IPS-15b (cell line): ENCODE results near the gene LIM2.

Experiments
- H3K27me3 ChIP-seq: one replicate; pipeline ENCODE4 v1.6.1; 2013; ENCODE audit warnings: low read length; ENCODE audit not compliant: control insufficient read depth, insufficient read depth
- H3K36me3 ChIP-seq: one replicate; pipeline ENCODE4 v1.6.1; 2013; ENCODE audit warnings: low read length; ENCODE audit not compliant: control insufficient read depth, insufficient read depth
- H3K4me1 ChIP-seq: one replicate; pipeline ENCODE4 v1.6.1; 2013; ENCODE audit warnings: mild to moderate bottlenecking, low read length; ENCODE audit not compliant: control insufficient read depth, insufficient read depth
- H3K4me3 ChIP-seq: one replicate; pipeline ENCODE4 v1.5.1; 2013; ENCODE audit warnings: low read depth, low read length
- H3K9ac ChIP-seq: one replicate; pipeline ENCODE4 v1.6.1; 2013; ENCODE audit warnings: low read depth, mild to moderate bottlenecking, low read length
- H3K9me3 ChIP-seq: one replicate; pipeline ENCODE4 v1.6.1; 2013; ENCODE audit warnings: mild to moderate bottlenecking, low read length; ENCODE audit not compliant: control insufficient read depth, insufficient read depth

LIM2 gene

DNA sequence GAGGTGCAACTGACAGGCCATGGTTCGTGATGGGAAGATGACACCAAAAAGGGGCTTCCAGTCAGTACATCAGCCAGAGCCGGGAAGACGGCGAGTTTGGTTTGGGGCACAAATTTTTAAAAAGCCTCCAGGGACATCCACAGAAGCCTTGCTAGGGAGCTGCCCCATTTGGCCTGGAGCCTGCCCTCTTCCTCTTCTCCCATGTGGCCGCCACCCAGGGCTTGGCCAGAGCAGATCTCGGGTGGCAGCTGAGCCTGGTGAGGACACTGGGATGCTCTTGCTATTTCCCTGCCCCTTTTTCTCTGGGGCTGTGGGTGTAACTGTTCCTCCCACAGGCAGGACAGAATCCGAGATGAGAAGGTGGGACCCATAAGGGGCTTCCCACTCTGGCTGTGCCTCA lies 29.8 kb downstream of the LIM2 start:
- Histone ChIP-seq H3K27me3 (no peaks in the 10 kb centered on the region), H3K9me3 (no peaks in the 10 kb centered on the region)

DNA sequence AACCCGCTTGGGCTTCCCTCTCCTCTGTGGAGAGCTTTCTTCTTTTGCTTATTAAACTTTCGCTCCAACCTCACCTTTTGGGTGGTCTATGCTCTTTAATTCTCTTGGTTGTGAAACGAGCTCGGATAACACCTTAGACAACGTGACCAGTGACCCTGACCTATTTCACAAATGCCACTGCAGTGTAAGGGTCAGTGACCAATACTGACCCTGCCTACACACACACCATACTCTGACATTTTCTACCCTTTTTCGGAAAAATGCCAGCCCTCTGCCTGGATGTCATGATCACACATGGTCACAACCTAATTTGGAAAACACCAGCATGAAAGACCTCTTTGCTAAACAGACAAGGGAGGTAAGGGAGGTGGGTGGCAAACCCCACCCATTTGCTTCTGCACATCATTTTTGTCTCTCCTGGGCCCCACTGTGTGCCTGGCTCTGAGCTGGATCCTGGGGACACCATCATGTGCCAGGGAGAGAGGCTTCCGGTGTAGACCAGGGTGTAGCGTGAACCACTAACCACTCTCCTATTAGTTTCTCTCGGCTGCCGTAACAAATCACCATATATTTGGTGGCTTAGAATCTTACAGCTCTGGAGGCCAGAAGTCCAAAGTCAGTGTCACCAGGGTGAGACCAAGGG lies 31.5 kb downstream of the LIM2 start:
- Histone ChIP-seq H3K4me3 (no peak overlapping the region), H3K4me1 (peaks cover 9% of the 10 kb centered on the region), H3K36me3 (peaks cover 2% of the 10 kb centered on the region), H3K9ac (no peak overlapping the region), H3K27me3 (no peaks in the 10 kb centered on the region), H3K9me3 (no peaks in the 10 kb centered on the region)

More for the DNA sequence above, 29.8 kb downstream of the LIM2 start:
- H3K9ac ChIP-seq: no peak overlapping the region
- H3K4me3 ChIP-seq: no peak overlapping the region
- H3K36me3 ChIP-seq: no peaks in the 10 kb centered on the region
- peaks cover 13% of the 10 kb centered on the region for H3K4me1 ChIP-seq

GRCh38 chr19:51354742-51355148 lies 33.0 kb downstream of the LIM2 start:
- no peaks in the 10 kb centered on the region for H3K9me3 ChIP-seq
- H3K36me3 ChIP-seq: peaks cover 5% of the 10 kb centered on the region
- no peak overlapping the region for H3K9ac ChIP-seq
- no peak overlapping the region for H3K4me3 ChIP-seq
- no peaks in the 10 kb centered on the region for H3K27me3 ChIP-seq
- peaks cover 9% of the 10 kb centered on the region for H3K4me1 ChIP-seq

- no peak overlapping the region for H3K9ac ChIP-seq
- no peaks in the 10 kb centered on the region for H3K9me3 ChIP-seq
- H3K4me3 ChIP-seq: no peak overlapping the region
- peaks cover 5% of the 10 kb centered on the region for H3K36me3 ChIP-seq
- H3K27me3 ChIP-seq: no peaks in the 10 kb centered on the region
- peaks cover 9% of the 10 kb centered on the region for H3K4me1 ChIP-seq
Measured at GRCh38 chr19:51354103-51354741, 33.6 kb downstream of the LIM2 start.

DNA sequence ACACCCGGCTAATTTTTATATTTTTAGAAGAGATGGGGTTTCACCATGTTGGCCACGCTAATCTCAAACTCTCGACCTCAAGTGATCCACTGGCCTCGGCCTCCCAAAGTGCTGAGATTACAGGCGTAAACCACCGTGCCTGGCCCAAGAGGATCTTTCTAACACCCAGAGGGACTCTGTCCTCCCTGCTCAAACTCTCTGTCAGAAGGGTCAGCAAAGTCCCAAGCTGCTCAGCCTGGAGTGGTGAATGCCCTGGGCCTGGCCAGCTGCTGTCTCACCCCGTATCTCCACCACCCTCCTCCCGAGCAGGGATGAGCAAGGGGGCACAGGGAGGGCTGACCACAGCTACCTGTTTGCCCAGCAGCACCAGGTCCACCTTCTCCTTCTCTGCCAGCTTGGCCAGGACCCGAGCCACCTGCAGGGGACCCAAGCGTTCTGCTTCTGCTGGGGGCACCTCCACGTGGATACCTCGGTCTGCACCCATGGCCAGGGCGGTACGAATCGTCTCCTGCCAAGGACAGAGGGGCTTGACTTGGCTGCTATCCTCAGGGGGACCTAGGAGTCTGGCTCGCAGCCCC lies 34.9 kb downstream of the LIM2 start:
- H3K9ac ChIP-seq: no peak overlapping the region
- no peak overlapping the region for H3K4me3 ChIP-seq
- H3K27me3 ChIP-seq: no peaks in the 10 kb centered on the region
- peaks cover 9% of the 10 kb centered on the region for H3K4me1 ChIP-seq
- H3K36me3 ChIP-seq: peaks cover 5% of the 10 kb centered on the region
- no peaks in the 10 kb centered on the region for H3K9me3 ChIP-seq

DNA sequence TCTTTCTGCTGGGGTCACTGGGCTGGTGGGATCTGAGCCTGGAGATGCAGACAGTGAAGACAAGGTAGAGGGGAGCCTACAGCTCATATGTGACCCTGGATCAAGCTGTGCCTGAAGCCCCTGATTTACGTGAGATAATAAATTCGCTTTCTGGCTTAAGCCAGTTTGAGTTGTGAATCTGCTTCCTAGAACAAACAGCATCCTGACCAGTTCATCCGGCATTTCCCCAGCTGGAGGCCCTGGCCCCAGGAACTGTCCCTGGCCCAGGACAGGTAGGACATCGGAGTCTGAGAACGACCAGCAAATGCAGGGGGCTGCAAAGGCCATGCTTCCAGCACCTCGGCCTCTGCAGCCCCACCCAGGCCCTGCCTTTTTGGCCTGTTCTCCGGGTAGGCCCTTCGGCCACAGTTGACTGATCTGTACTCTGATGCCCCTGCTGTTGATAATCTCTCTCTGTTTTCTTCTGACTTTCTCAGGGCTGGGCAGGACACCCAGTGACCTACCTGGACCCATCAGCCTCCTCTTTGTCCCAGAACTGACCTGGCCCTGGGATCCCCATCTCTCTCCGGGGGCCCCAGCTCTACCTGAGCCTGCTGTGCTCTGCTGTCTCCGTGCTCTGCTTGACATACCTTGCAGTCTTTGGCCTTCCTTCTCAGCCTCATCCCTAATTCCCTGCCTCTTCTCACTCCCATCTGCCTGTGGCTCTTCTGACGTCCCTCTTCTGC lies 36.3 kb downstream of the LIM2 start:
- H3K9me3 ChIP-seq: no peaks in the 10 kb centered on the region
- no peaks in the 10 kb centered on the region for H3K27me3 ChIP-seq
- H3K4me1 ChIP-seq: peaks cover 9% of the 10 kb centered on the region
- no peak overlapping the region for H3K9ac ChIP-seq
- peaks cover 5% of the 10 kb centered on the region for H3K36me3 ChIP-seq
- H3K4me3 ChIP-seq: no peak overlapping the region

DNA sequence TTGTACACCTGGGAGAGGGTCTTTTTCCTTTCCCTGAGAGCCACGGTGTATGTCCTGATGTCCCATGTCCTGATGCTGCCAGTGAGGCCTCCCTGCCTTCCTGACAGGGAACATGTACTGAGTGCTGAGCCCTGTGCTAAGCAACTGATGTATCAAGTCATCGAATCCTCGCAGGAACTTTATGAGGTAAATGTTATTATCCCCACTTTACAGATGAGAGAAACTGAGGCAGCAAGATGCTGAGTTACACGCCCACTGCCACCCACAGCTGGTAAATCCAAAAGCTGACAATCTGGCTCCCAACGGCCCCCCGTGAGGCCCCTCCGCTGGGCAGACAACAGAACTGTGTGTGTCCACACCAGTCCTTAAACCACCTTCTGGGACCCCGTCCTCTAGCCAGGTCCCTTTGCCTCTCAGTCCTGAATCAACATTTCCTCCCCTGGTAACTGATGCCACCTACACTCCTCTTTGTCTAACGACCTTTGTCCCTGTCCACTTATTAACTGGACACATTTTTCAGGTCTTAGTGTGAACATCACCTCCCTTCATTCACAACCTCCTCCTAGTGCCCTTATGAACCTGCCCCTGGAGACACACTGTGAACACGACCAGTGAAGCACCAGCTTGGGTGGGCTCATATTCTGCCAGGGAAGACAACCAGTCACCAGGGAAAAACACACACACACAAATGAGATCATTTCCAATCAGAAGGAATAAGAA lies 40.4 kb downstream of the LIM2 start:
- no peaks in the 10 kb centered on the region for H3K27me3 ChIP-seq
- peaks cover 5% of the 10 kb centered on the region for H3K36me3 ChIP-seq
- peaks cover 3% of the 10 kb centered on the region for H3K4me1 ChIP-seq
- H3K9ac ChIP-seq: no peak overlapping the region
- H3K9me3 ChIP-seq: no peaks in the 10 kb centered on the region
- no peak overlapping the region for H3K4me3 ChIP-seq

DNA sequence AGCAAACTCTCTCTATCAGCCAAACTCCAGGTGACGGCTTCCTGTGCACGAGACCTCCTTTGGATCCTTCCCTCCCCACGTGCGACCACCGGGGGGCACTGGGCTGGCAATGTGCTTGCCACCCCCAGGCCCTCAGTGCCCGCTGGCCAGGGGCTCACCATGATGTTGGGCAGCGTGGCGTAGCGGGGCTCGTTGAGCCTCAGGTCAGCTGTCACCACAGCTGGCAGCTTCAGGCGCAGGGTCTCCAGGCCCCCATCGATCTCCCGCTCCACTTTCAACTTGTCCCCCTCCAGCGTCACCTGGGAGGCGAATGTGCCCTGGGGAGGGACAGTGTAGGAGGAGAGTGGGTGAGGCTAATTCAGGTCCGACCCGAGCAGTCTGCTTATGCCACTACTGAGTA lies 41.0 kb downstream of the LIM2 start:
- Histone ChIP-seq H3K36me3 (peaks cover 5% of the 10 kb centered on the region), H3K27me3 (peaks cover 2% of the 10 kb centered on the region), H3K4me3 (no peak overlapping the region), H3K9me3 (no peaks in the 10 kb centered on the region), H3K4me1 (peaks cover 7% of the 10 kb centered on the region), H3K9ac (no peak overlapping the region)

DNA sequence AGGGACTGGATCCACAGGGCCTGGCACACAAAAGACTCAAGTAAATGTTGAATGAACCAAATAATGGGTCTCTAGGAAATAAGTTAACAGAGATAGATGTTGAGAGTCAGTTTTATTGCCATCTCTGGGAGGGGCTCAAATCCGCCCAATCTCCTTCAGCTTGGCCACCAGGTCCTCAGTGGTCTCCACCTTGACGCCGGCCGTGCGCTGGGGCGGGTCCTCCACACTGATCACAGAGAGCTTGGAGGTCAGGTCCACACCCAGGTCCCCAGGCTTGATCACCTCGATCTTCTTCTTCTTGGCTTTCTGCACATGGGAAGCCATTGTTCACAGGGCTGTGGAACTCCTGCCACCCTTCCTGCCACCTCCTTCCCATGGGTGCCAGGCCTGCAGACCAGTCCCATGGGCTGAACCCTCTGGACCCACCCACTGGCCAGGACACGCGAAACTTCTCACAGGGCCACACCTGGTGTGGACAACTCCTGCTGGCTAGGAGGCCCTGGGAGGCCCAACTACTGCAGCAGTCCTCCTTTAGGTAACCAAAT lies 42.6 kb downstream of the LIM2 start:
- Histone ChIP-seq H3K36me3 (no peaks in the 10 kb centered on the region), H3K9ac (no peak overlapping the region), H3K9me3 (no peaks in the 10 kb centered on the region), H3K27me3 (peaks cover 9% of the 10 kb centered on the region), H3K4me3 (no peak overlapping the region), H3K4me1 (peaks cover 7% of the 10 kb centered on the region)

DNA sequence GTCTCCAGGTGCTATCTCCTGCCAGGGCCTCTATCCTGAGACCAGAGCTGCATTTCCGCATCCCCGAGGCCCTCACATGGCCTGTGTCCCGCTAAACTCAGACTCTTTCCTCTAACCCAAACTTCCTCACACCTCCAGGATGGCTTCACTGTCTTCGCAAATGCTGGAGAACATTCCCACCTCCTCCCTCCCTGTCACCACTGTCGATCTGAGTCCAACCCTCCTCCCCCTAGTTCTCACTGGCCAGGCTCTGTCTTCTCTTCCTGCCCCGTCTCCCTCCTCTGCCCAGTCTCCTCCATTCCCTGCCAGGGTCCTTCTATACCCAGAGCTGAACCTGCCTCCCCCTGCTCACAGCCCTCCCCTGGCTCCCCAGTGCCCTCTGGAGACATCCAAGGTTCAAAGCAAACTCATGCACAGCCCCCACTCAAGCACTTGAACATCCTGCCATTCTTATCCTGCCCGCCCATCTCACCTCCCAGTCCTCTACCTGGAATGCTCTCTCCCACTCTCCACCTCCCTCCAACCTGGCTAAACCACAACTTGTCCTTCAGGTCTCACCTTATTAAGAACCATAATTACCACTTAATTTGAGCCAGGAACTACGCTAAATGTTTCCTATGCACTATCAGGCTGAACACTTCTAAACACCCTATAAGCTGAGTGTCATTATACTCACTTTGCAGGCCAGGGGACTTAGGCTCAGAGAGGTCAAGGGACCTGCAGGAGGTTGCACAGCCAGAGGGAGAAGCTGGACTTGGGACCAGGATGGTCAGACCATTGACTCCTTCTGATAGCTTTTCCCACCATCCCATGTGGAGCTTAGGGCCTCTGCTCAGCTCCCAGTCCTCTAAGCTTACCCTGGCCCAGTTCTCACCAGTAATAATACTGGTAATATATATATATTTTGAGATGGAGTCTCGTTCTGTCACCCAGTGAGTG lies 44.9 kb downstream of the LIM2 start:
- Histone ChIP-seq H3K4me3 (no peak overlapping the region), H3K4me1 (peaks cover 7% of the 10 kb centered on the region), H3K9ac (no peak overlapping the region), H3K9me3 (no peaks in the 10 kb centered on the region), H3K27me3 (peaks cover 9% of the 10 kb centered on the region), H3K36me3 (no peaks in the 10 kb centered on the region)
